Stimulated activated CD4-positive, alpha-beta T cell treated with anti-CD3 and anti-CD28 coated beads, Interleukin-1b, Interleukin-23, amount 100 ng/mL, for 1 hour (primary cell): Measurements from ENCODE around the gene KIRREL3.

Experiments used
- DNase-seq, 2 donors: peaks; one replicate each; pipeline ENCODE4 v3.0.0-alpha.2; 2020; ENCODE audit warnings: low read depth in 2 of 2

The KIRREL3 gene

DNA sequence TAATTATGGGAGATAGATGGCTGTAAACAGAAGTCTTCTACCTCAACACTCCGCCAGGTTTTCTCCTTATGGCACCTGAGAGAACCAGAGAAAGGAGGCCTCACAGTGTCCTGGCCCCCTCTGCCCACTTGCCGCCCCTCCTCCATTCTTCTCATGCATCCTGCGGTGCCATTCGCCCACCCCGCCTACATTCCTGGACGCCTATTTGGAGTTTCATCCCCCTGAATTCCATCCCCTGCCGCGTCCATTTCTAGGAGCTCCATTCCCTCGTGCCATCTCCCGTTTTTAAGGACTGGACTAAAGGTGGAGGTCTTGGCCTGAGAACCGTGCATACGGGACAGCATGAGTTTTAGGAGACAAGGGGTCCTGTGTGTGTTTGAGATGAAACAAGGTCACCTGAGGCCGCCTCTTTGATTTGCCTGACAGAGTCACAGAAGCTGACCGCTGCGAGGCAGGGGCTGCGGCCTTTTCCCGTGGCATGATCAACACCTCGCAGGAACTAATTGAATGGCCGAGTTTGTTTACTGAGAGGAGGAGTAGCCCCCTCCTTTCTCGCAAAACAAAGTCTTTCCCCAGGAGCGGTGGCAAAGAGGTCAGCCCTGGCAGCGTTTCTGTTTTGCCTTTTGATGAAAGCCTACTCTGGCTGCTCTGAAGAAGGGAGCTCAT is 398.9 kb downstream of the KIRREL3 start:
- DNase-seq, result no peak

DNA sequence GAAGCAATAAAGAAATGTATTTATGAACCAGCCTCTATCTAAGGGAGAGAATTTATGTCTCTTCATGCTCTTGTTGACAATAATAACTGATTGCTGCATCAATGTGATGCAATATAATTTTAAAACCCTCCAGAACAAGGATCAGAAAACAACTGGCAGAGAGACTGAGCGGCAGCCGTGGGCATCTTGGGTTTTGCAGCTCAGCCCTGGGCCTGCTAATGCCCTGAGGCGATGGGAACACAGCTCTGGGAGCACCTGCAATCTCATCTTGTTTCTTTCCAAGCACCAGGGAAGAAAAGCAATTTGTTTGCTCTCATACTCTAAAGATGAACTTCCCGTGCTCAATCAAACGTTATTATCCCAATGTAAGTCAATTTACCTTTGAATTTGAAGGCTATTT is 399.4 kb downstream of the KIRREL3 start:
- no peak for DNase-seq

DNA sequence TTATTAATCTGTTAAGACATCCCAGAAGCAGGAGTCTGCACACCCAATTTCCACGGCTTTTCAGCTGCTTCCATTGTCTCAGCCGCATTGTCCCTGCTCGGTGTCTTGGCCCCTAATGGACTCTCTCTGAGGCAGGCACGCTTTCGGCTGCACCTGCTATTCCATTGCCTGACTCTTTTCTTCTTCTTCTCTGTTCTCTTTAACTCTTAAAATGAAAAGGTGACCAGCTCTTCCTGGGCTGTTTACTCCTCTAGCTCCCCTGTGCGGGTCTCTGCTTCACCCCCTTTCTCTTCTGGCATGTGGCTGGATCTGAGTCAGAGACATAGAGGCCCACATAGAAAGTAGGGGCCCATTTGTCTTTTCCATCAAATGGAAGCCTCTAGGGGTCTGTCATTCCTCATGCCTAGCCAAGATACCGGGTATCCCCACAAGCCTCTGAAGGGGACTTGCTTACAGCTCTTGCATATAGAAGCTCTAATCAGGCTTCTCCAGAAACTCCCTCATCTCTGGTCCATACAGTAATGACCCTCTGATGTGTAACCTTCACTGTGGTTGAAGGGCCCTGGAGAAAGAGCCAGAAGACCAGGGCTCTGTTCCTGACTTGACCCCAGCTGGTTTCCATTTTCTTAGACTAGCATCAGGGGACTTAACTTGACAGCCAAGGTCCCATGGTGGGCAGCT is 401.2 kb downstream of the KIRREL3 start:
- DNase-seq, result no peak

DNA sequence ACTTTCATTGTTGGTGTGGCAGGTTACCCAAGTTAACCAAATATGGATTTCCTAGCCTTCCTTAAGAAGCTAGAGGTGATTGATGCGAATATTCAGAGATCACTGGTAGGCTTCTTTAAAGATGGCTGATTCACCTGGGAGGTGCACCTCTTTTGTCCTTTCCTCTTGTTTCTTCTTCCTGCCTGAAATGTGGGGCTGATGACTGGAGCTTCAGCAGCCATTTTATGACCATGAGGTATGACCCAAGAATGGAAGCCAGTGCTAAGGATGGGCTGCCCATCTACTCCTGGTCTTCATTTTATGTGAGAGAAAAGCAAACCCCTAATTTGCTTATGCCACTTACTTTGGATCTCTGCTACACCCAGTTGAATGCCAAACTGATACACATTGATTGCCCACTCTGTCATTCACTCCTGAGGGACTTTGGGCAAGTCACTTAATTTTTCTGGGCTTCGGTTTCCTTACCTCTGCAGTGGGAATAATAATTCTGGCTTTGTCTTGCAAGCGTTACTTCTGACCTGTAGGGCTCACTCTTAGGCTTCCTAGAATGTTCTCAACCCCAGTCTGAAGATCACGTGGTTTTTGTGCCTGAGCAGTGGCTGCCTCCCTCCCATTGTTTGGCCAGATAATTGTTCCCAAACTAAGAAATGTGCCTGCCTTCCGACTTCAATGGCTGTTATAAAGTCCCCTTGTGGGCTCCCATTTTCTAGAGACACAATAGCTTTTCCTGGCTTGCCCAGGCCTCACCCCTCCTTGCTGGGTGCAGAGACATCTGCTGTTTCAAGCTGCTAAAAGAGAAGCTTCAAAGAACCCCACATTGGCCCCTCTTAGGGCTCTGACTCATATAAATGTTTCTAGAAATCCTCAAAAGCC is 402.0 kb downstream of the KIRREL3 start:
- DNase-seq, result no peak

DNA sequence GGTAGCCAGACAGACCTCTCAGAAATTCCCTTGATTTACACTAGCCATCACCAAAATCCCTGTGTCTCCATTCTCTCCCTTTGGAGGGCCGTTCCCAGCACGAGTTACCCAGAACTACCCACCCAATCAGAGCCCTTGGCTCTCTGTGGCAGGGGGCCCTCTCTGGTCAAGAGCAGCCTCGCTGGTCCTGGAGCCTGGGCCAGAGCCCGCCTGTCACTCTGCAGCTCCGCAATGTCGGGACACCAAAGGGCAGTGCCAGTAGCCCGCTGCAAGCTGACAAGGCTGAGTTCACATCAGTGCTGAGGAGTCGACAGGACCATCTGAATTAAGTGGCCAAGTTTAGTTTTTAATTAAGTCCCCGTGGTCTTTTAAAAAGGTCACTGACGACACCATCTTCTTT is 403.5 kb downstream of the KIRREL3 start:
- no peak for DNase-seq

DNA sequence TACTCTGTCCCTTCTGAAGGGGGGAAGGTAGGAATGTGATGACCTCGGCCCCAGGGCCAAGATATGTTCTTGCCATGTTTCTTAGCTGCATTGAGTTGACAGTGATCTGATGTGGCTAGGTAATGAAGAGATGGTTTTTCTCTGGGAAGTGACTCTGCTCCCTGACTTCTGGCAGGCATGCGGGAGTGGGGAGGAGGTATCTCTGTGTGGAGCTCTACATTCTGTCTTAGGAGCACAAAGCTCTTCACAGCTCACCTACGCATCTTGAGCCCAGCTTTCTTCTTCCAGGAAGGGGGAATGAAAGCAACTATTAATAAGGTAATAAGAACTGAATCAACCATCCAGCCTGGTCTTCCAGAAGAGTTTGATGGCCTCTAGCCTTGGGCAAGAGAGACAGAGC is 404.1 kb downstream of the KIRREL3 start:
- DNase-seq, result no peak

DNA sequence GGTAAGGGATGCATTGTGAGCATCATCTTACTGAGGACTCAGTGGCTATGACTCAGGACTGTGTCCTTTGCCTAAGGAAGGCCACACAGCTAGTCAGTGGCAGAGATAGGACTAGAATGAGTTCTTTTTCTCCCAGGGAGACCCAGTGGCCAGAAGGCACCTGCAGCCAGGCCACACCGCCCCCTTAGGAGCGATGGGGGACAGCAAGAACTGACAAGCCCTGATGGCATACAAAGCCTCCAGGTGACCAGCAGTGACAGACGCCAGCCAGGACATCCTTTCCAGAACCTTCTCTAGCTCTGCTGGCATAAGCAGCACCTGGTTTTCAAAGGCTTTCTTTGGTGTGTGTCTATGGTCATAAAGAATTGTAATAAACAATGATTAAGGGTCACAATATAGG is 405.0 kb downstream of the KIRREL3 start:
- DNase-seq, result no peak

DNA sequence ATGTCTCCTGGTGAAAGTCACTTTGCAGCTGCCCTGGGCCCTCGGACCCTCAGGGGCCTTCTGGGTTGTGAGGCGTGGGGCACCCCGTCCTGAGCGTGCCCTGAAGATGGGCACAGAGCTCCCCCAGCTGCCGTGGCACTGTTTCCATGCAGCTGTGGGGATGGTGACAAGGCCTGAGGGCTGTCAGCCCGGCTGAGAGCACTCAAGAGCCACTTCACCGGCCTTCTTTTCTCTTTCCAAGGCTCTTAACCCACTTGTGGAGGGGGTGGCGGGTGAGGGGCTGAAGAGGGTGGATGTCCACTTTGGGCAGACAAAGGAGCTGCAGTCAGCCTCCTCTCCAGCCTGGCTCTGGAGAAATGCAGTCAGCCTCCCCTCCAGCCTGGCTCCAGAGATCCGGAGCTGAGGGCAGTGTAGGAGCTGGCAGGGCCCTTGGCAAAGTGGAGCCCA is 405.6 kb downstream of the KIRREL3 start:
- no peak for DNase-seq

DNA sequence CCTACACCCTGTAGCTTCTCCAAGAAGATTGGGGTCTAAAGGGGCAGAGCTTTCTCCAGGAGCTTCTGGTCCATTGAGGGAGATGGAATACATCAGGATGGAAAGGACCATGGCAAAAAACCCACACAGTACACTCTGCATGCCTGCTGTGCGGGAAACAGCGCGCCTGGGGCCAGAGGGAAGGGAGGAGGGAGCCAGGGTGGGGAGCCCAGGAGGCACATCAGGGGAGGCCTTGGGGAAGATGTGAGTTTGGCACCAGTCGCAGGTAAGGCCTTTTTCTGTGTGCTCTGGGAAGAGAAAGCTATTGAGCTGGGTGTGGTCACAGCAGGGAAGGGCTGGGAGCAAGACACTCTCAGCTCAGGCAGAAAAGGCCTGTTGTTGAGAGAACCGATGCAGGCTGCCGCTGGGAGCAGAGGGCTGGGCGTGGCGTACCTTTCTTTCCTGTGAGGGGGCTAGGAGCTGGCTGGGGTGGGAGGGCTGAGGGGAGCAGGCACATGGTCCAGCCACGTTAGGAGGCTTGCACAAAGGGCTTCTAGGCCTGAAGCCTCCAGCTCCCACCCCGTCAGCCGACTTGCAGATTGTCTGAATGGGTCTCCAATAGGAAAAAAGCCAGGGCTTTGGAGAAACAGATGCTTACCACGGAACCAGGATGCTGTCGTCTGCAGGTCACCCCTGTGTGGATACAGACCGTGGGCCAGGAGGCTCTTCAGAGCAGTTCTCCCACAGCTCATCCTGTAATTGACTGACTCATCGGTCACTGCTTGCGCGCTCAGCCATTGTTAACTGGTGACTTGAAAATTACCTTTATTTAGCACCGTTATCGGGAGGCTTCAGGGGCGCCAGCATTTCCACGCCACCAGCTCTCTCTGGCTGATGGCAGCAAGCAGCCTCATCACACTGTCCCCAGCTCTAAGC is 407.8 kb downstream of the KIRREL3 start:
- DNase-seq, result no peak

DNA sequence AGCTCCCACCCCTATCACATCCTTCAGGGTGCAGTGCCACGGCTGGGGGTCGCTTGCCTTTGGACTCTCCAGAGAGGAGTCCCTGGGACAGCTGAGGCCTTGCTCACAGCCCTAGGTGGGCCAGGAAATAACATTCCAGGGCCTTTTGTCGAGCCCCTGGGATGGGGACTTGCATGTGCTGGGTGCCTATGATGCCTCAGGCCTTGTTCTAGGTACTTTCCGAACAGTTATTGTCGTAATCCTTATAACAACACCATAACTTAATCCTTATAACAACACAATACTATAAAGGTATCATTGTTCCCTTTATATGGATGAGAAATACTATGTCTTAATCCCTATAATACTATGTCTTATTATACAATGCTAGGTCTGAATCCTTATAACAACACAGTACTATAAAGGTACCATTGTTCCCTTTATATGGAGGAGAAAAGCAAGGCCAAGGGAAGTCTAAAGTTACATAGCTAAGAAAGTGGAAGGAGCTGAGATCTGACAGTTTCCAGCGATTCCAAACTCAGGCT is 408.5 kb downstream of the KIRREL3 start:
- DNase-seq, result no peak

DNA sequence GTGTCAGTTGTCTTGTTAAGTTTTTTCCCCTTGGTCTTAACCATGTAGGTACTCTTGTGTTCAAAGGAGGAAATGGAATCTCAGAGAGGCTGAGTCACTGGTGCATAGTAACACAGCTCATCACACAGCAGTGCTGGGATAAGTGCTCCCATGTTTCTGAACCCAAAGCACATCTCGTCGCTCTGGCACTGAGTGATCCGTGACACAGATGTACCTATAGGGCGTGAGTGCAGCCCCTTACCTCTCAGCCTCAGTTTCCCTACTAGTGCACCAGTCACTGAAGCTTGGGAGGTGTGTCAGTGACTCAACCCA is 411.1 kb downstream of the KIRREL3 start:
- no peak for DNase-seq

DNA sequence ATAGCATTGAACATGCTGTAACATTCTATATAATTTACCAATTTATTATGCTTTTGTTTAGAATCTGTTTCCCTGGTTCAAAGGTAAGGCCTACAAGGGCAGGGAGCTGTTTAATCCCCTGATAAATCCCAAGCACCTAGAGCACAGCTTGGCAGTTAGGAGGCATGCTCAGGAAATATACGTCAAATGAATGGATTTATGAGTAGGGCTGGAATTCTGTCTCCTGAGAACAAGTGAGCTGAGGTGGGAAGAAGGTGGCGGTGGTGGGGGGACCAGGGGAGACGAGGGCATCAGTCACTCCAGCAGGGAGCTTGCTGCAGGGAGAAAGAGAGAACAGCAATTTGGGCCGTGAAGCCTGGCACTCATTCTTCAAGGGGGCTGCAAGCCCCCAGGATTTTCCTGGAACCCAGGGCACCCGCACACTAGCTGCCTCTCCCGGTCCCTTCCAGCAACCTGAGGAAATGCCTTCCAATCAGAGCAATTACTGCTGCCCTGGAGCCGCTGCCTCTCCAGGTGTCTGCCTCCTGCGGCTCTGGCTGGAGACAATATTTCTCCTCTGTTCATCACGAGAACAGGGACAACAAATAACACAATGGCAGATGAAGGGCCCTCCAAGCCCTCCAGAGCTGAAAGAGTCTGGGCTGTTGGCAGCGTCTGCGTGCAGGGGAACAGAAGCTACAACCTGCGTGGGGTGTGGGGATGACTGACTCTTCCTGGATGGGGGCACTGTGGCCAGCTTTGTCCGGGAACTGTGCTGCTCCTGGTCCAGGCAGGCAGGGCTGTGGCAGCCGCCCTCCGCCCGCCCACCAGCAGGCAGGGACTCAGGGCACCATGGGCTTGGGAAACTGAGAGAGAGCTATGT is 411.7 kb downstream of the KIRREL3 start:
- DNase-seq, result no peak

DNA sequence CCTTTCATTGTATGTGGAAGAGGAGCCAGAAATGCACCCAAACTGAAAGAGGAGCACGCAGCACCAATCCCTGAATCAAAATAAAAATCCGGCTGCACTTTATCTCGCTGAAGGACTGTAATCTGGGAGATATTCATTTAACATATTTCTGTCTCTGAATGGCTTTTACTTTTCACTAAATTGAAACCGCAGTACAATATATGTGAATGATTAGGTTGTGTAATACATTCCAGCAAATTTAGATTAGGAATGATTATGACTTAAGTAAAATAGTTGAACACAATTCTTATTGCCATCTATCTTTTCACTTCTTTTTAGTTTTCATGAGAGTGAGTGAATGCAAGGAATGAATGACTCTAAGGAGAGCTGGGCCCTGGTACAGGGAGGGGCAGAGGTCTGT is 413.0 kb downstream of the KIRREL3 start:
- DNase-seq, result no peak

DNA sequence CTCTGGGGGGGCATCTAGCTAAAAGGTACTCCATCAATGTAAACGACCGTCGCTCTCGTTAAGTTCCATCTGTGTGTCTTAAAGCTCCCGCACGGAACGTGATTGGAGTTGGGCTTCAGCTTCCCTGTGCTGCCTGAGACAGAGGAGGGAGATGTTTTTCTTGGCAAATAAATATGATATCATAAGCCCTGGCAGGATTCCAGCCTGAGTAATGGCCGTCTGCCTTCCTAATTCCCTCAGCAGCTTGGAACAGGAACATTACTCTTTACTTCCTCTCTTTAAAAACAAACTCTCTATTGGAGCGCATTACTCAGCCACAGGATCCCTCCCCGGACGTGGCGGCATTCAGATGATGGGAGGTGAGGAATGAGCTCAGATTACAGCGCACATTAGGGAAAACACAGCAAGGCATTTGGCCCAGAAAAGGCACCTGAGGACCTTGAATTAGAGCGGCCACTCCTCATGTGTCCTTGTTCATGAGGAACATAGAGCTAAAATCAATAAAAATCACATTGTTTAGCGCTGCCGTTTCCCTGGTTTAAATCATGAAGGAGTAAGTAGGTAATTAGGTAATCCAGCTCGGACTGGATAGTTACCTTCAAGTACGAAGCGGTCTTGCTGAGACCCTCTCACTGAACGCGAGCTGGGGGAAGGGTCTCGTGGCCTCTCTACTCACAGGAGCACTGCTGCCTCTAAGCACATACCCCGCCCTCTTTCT is 414.6 kb downstream of the KIRREL3 start:
- DNase-seq, result no peak

DNA sequence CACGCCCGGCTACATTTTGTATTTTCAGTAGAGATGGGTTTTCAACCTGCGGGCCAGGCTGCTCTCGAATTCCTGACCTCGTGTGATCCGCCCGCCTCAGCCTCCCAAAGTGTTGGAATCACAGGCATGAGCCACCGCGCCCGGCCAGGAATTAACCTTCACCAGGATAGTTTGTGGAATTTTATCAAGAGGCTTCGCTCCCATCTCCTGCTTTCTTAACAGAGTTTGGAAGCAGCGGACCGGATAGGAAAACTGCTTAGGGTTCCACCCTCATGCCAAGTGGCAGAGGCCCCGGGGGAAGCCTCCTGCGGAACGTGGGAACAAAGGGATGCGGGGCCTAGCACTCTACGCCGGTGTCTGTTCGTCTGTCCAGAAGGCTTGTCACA is 415.2 kb downstream of the KIRREL3 start:
- DNase-seq, result no peak

DNA sequence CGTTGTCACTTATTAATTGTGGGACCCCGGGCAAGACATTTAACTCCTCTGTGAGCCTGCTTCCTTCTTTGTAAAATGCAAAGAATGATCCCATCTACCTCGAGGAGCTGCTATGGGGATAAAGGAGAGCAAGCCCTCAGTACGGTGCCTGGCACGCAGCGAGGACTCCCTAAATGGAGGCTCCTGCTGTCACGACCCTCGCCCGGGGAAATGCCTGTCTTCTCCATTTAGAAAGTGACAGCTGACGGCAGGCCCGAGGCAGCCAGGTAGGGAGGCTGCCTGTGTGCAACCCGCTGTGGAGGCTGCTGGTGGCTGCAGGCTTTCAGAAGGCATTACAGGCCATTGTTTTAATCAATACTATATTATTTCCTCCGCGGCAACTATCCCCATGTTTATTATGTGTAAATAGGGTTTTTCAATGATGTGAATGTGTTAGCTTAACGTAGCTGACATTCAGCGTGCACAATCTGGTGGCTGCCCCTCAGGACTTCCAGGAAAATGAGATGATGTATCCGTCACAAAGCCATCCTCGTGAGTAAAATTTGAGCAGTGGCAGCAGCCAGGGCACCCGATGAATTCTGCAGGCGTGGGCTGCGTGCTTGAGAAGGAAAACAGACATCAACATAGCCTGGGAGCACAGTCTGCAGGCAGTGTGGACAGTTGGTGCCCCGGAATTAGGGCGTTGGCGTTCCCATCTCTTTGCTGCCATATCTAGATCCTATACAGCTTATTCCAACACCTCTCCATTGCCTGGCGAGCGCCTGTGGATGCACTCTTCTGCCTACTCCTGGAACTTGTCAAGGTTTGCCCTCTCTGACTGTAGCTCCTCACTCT is 416.8 kb downstream of the KIRREL3 start:
- DNase-seq, result no peak

DNA sequence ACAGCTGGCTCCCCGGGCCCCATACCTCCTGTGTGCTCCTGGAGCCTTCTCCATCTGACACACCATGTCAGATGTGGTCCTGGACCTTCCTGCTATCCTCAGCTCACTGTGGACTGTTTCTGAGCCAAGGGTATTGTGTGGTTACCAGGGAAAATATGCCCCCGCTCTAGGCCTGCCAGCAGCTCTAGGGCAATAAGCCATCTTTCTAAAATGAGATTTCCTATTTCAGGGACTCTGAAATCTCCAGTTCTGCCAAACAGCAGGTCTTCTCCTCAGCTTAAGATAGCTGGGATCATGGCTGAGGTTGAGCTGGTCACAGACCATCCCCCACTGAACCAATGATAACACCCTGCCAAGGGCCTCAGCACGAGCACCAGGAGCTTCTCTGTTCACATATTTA is 417.5 kb downstream of the KIRREL3 start:
- DNase-seq, result no peak

DNA sequence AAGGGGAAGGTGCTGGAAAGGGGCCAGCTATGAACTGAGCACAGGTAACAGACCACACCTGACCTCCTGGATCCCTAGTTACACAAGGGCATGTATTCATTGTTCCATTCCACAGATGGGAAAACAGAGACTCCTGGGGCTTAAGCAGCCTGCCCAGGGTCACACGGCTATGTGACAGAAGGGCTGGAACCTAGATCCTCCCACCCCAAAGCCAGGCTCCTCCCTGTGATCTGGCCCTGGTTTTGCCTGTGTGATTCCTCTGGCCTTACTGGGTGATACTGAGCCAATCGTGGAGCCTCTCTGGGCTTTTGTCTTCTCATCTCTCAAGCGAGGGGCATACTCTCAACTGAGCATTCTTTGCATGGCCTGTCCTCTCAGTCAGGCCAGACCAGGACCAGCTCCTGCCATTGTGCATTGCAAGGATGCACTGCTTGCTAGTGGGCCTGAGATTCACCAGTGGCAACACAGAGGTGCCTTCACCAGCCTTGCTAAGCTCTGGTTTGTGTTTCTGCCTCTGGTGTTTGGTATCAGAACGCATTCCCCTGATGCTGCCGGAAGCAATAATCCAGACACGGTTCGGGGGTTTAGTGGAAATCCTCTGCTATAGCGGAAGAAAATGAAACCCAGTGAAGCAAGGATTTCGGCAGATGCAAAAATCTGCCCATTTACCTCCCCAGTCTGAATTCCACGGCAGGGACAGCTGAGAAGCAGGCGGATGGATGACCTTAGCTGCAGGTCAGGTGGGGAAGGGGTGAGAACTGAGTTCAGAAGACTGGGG is 418.5 kb downstream of the KIRREL3 start:
- DNase-seq, result no peak
